ENCODE data around the gene OR2K2.
"Not testable (repeated sequence)": the region's sequence is repeated elsewhere in the genome, so short reads cannot be mapped to it uniquely, and the experiment has no call there.

OR2K2 gene

DNA sequence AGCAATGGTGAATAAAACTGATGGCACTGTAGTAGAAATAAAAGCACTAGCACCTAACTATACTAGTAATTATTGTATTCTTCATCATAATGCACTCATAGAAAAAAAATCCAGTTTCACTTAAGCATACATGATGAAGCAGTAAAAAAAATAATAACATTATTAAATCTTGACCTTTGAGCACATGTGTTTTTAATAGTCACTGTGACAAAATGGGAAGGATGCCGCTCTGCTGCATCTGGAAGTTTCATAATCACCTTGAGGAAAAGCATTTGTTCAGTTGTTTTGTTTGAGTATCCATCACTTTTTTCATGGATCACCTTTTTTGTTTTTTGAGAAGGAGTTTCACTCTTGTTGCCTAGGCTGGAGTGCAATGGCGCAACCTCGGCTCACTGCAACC is 13.2 kb downstream of the OR2K2 start:
- DNase-seq (ENCODE audit: insufficient read length, low spot score) (no peak), FAIRE-seq (no peak)
- no peak for TF ChIP-seq POLR2A (IDR thresholded peaks at IDR 0.05; ENCODE audit: low read depth, low read length)

DNA sequence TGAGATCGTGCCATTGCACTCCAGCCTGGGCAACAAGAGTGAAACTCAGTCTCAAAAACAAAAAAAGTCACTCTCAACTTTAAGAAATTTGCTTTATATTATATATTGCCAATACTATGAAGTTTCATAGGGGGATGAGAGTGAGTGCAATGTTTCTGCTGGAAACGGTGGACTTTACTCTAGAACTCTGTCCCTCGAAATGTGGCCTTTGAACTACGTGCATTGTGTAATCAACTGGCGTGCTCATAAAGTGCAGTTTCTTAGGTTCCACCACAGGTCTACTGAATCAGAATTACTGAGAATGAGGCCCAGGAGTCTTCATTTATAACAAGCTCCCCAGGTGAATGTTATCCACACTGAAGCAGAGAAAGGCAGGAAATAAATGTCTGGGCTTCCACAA is 24.1 kb downstream of the OR2K2 start:
- TF ChIP-seq POLR2A (IDR thresholded peaks at IDR 0.05; ENCODE audit: low read depth, low read length): no peak
- FAIRE-seq (no peak), DNase-seq (ENCODE audit: insufficient read length, low spot score) (no peak)

DNA sequence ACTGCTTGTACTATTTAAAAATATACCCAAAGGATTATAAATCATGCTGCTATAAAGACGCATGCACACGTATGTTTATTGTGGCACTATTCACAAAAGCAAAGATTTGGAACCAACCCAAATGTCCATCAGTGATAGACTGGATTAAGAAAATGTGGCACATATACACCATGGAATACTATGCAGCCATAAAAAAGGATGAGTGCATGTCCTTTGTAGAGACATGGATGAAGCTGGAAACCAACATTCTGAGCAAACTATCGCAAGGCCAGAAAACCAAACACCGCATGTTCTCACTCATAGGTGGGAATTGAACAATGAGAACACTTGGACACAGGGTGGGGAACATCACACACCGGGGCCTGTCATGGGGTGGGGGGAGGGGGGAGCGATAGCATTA is 26.0 kb downstream of the OR2K2 start:
- not testable (repeated sequence) for FAIRE-seq; DNase-seq (ENCODE audit: insufficient read length, low spot score)

DNA sequence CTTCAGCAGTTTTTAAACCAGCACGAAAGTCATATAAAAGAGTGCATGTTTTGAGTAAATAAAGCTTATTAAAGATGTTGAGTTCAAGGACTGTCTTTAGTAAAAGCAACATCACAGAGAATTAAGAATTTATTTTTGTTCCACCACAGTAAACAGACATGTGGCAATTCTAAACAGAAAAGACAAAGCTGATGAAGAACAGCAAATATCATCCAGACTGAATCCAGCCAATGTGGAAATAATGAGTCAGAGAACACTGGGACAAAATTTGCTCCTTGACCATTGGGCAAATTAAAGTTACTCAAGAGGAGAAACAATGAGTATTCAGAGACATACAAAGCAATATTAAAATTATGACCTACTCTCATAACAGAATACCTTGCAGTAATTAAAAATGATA is 28.8 kb downstream of the OR2K2 start:
- no peak for DNase-seq (ENCODE audit: insufficient read length, low spot score)
- no peak for TF ChIP-seq POLR2A (IDR thresholded peaks at IDR 0.05; ENCODE audit: low read depth, low read length)
- FAIRE-seq: no peak

DNA sequence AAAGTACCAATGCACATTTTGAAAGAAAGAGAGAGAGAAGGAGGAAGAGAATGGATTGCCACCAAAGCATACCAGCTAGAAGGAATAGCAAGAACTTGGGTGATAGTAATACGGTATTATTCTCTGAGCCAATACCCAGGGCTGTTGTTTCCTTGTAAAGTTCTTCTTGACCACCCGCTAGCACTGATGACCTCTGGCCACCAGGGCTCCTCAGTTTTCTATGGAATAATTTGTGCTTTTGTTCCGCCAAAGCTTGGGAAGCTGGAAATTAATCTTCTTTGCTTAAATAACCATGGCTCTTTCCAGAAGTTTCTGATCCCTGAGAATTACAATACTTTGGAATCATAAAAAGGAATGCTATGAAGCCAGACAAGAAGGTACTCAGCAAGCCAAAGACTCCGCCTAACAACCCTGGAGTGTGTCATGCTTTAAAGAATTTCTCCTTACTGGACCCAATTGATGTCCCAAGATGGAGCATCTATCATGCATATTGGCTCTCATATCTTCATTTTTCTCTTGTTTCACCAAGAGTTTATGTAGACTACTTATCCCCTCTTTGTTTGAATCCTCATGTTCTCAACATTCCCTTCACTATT is 29.8 kb downstream of the OR2K2 start:
- FAIRE-seq (no peak), DNase-seq (ENCODE audit: insufficient read length, low spot score) (no peak)
- no peak for TF ChIP-seq POLR2A (IDR thresholded peaks at IDR 0.05; ENCODE audit: low read depth, low read length)

DNA sequence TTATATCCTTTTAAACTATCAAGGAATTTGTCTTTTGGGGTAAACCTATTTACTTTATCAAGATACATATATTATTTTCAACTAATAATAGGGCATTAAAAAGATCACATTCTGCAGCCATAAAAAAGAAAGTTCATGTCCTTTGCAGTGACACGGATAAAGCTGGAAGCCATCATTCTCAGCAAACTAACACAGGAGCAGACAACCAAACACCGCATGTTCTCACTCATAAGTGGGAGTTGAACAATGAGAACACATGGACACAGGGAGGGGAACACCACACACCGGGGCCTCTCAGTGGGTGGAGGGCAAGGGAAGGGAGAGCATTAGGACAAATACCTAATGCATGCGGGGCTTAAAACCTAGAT is 30.4 kb downstream of the OR2K2 start:
- FAIRE-seq; DNase-seq (ENCODE audit: insufficient read length, low spot score): not testable (repeated sequence)

DNA sequence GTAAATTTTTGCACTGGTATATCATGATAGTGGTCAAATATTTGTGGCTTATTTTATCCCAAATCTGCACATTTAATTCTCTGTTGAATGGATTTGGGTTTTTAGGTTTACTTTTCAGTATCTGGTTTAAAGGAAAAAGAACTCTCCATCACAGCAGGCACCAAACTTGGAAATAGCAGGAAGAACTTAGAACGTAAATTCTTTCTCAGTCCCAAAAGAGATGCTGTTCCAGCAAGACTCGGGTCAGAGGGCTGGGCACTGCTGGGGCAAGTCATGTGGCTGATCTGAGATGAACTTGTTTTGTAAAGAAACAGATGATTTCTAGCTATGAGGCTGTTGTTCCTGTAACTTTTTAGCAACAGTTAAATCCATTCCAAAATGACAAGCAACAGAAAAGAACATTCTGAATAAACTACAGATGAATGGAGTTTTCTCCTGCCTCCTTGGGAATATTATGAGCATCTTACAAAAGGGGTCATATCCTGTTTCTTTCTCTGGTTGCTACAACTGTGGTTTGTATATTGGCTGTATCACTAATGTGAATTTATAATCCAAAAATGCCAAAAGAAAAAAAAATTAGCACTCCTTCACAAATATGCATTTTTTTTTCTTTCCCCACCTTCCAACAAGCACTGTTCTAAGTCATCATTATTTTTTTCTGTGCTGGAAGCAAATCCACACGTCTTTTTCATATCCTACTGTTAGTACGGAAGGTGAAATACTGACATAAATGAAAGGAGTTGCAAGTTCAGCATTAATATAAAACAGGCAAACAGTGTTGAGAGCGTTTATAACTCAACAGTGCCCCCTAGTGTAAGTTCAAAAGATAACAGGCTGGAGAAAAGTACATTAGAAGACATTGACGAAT is 31.1 kb downstream of the OR2K2 start:
- no peak for DNase-seq (ENCODE audit: insufficient read length, low spot score)
- no peak for TF ChIP-seq POLR2A (IDR thresholded peaks at IDR 0.05; ENCODE audit: low read depth, low read length)

DNA sequence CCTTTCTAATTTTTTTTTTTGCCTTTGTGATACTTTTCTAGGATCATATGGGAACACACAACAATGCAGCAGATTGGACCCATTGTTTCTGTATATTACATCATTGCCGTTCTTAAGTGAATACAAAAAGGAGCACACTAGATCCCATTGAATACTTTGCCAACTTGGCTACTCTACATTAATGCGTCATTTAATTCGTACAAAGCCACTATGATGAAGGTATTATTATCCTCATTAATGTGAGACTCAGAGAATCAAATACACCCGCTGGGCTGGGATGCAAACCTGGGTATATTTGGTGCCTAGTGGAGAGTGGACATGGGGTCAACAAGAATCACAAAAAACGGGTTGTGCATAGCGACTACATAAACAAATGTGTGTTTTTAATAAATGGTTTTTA is 31.9 kb downstream of the OR2K2 start:
- DNase-seq (ENCODE audit: insufficient read length, low spot score) (no peak), FAIRE-seq (no peak)
- TF ChIP-seq POLR2A (IDR thresholded peaks at IDR 0.05; ENCODE audit: low read depth, low read length): no peak

More for the DNA sequence above, 31.1 kb downstream of the OR2K2 start:
- FAIRE-seq: peak; percentile 94

DNA sequence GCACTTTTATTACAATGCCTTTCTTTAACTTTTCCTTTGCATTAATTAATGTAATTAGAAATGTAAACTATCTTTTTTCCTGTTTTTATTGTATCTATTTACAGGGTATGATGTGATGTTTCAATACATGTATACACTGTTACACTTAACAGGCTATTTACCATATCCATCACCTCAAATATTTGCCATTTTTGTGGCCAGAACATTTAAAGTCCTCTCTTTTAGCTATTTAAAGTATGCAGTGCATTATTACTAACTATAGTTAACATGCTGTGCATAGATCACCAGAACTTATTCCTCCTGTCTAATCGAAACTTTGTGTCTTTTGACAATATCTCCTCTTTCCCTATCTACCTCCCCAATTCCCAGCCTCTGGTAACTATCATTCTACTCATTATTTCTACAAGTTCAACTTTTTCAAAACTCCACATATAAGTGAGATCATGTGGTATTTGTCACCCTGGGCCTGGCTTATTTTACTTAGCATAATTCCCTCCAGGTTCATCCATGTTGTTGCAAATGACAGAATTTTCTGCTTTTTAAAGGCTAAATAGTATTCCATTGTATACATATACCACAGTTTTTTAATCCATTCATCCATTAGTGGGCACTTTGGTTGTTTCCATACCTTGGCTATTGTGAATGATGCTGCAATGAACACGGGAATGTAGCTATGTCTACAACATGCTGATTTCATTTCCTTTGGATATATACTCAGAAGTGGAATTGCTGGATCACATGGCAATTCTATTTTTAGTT is 32.8 kb downstream of the OR2K2 start:
- TF ChIP-seq POLR2A (IDR thresholded peaks at IDR 0.05; ENCODE audit: low read depth, low read length): no peak
- DNase-seq (ENCODE audit: insufficient read length, low spot score): no peak
- FAIRE-seq: peak; percentile 43

DNA sequence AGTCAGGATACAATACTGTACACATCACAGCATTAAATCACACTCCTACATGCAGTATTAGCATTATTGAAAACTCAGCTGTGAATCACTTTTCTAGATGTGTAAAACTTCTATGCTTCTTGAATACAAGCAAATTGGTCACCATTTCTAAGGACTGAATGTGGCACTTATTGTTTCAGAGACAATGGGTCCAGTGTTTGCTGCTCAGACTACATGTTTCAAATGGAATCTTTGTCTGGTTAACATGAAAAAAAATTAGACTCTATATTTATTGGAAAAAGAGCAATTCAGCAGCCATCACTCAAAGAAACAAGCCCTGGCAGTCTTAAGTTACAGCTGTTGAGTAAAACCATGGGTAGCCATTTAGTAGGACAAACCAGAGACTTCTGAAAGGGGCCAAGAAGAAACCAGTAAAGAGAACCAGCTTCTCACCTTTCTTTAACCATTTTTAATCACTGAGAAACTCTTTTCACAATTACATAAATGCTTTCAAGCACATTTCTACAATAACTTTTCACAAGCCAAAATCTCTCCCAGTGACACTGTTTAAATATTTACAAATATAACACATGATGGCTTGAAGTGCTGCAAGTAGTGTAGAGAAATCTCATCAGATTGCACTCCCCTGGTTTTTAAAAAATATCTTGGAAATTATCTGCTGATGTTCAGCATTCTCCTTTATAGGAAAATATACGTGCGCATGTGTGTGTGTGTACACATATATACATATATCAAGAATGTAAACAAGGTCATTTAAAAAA is 35.2 kb downstream of the OR2K2 start:
- DNase-seq (ENCODE audit: insufficient read length, low spot score) (no peak), FAIRE-seq (no peak)
- no peak for TF ChIP-seq POLR2A (IDR thresholded peaks at IDR 0.05; ENCODE audit: low read depth, low read length)

DNA sequence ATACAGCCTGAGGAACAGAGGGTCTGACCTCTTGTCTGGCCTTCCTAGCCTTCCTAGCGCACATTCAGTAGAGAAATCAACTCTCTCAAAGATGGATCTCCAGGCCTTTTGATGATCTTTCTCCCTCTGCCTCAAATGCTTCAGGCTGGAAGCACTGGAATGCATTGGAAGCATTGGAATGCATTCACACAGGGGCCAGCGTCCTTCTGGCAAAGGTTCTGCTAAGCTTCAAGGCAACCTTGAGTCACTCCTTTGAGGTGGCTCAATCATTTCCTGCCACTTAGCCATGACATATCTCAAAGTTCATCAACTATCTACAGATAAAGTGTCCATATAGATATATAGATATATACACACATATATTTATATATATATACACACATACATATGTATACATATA is 42.9 kb downstream of the OR2K2 start:
- peak; percentile 22 for DNase-seq (ENCODE audit: insufficient read length, low spot score)

DNA sequence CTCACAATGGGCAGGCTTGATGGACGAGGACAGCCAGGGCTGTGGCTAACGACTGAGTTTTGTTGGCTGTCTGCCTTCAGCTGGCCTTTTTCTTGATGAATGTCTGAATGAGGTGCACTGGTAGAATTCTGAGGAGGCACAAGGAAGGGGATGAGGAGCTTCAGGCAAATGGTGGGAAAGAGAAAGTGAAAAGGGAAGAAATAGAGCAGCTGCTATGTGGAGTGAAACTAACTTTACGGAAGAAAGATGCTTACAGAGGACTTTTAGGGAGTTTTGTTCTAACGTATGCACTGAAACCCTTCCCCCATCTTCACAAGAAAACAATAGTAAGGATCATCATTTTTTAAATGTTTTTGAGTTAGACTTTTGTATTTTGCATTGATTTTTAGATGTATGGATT is 45.3 kb downstream of the OR2K2 start:
- DNase-seq (ENCODE audit: insufficient read length, low spot score) (no peak), FAIRE-seq (no peak)
- no peak for TF ChIP-seq POLR2A (IDR thresholded peaks at IDR 0.05; ENCODE audit: low read depth, low read length)

More for the DNA sequence above, 42.9 kb downstream of the OR2K2 start:
- TF ChIP-seq POLR2A (IDR thresholded peaks at IDR 0.05; ENCODE audit: low read depth, low read length): no peak
- no peak for FAIRE-seq

DNA sequence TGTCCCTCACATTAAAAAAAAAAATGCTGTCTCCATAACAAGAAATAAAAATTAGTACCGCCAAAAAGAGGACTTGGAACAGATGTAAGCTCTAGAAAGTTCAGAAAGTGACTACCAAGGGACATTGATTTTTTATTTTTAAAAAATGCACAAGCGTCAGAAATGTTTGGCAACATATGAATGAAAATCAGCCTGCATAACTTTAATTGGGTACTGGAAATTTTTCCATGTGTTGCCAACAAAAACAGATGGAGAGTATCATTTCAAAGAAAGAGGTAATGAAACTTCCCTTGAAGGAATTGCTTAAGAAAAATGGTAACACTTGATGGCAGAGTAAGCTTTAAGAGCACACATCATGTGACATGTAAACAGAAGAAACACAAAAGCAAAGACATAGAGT is 47.2 kb downstream of the OR2K2 start:
- DNase-seq (ENCODE audit: insufficient read length, low spot score) (no peak), FAIRE-seq (no peak)
- TF ChIP-seq POLR2A (IDR thresholded peaks at IDR 0.05; ENCODE audit: low read depth, low read length): no peak

DNA sequence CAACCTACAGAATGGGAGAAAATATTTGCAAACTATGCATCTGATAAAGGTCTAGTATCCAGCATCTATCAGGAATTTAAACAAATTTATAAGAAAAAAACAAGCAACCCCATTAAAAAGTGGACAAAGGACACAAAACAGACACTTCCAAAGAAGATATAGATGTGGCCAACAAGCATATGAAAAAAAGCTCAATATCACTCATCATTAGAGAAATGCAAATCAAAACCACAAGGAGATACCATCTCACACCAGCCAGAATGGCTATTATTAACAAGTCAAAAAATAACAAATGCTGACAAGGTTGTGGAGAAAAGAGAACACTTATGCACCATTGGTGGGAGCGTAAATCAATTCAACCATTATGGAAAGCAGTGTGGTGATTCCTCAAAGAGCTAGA is 49.2 kb downstream of the OR2K2 start:
- not testable (repeated sequence) for DNase-seq (ENCODE audit: insufficient read length, low spot score); FAIRE-seq

Measured in H54 (cell line).